ENCODE results near the gene ASB2.

The ASB2 gene

GRCh38 chr14:93977790-93978581, 1.6 kb upstream of the ASB2 start:
- DNase-seq = no peak

GRCh38 chr14:93977171-93977570, 801 bp upstream of the ASB2 start:
- no peak for DNase-seq

GRCh38 chr14:93975791-93976476, 436 bp downstream of the ASB2 start:
- DNase-seq = no peak

GRCh38 chr14:93974833-93975232, 1.5 kb downstream of the ASB2 start:
- DNase-seq = no peak

- no peak for DNase-seq
These were observed 2.1 kb downstream of the ASB2 start for GRCh38 chr14:93974299-93974698.

GRCh38 chr14:93973607-93974006, 2.8 kb downstream of the ASB2 start:
- DNase-seq = no peak

- no peak for DNase-seq
These were observed 3.7 kb downstream of the ASB2 start for GRCh38 chr14:93972618-93973205.

GRCh38 chr14:93971635-93972027, 4.7 kb downstream of the ASB2 start:
- no peak for DNase-seq

GRCh38 chr14:93970965-93971634, 5.3 kb downstream of the ASB2 start:
- DNase-seq = no peak

- DNase-seq = no peak
These were observed 5.8 kb downstream of the ASB2 start for GRCh38 chr14:93970585-93970964.

- DNase-seq = no peak
These were observed 7.1 kb downstream of the ASB2 start for GRCh38 chr14:93969082-93969828.

GRCh38 chr14:93967637-93968250, 8.6 kb downstream of the ASB2 start:
- no peak for DNase-seq

GRCh38 chr14:93965946-93966474, 10.4 kb downstream of the ASB2 start:
- DNase-seq = no peak

GRCh38 chr14:93965287-93965821, 11.0 kb downstream of the ASB2 start:
- peak; percentile 67 for DNase-seq

GRCh38 chr14:93964820-93965286, 11.5 kb downstream of the ASB2 start:
- no peak for DNase-seq

GRCh38 chr14:93964281-93964680, 12.1 kb downstream of the ASB2 start:
- no peak for DNase-seq

- no peak for DNase-seq
These were observed 12.7 kb downstream of the ASB2 start for GRCh38 chr14:93963692-93964091.

- no peak for DNase-seq
These were observed 13.4 kb downstream of the ASB2 start for GRCh38 chr14:93962701-93963601.

- DNase-seq = no peak
These were observed 14.8 kb downstream of the ASB2 start for GRCh38 chr14:93961620-93962019.

- DNase-seq = no peak
These were observed 15.5 kb downstream of the ASB2 start for GRCh38 chr14:93960774-93961438.
